Measurements from ENCODE around the gene BRF1.

DNA sequence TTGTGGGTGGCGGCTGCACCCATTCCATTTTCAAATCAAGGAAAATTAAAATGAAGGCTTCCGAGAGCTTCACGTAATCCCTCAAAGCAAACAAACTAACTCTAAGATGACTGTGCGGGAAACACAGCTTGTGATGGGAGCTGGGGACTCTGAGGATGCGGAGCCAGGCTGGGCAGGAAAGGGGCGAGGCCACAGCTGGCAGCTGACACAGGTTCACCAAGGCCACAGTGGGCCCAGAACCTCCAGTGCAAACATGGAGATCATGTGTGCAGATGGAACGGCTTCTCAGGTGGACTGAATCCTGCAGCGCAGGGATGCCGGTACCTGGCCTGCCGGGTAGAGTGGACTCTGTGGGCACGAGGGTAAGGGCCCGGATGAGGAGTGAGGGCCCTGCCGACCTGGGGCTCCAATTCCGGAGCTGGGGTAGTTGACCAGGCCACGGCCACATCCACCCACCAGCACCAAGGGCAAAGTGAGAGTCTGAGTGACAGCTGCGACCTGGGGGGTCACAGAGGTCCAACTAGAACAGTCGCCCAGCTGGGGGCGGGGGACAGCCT is 71.6 kb downstream of the BRF1 start:
- no peak for TF ChIP-seq ZNF274 (IDR thresholded peaks at IDR 0.05; ENCODE audit: borderline replicate concordance, extremely low read depth, low read length)
- TF ChIP-seq POLR2AphosphoS5 (IDR thresholded peaks at IDR 0.05; ENCODE audit: low read depth, low read length), result no peak
- TF ChIP-seq POLR2A (IDR thresholded peaks at IDR 0.05; ENCODE audit: control extremely low read depth in 1 of 2, low read depth in 2 of 2, low read length in 2 of 2), result no peak
- TF ChIP-seq, protein P1, sequence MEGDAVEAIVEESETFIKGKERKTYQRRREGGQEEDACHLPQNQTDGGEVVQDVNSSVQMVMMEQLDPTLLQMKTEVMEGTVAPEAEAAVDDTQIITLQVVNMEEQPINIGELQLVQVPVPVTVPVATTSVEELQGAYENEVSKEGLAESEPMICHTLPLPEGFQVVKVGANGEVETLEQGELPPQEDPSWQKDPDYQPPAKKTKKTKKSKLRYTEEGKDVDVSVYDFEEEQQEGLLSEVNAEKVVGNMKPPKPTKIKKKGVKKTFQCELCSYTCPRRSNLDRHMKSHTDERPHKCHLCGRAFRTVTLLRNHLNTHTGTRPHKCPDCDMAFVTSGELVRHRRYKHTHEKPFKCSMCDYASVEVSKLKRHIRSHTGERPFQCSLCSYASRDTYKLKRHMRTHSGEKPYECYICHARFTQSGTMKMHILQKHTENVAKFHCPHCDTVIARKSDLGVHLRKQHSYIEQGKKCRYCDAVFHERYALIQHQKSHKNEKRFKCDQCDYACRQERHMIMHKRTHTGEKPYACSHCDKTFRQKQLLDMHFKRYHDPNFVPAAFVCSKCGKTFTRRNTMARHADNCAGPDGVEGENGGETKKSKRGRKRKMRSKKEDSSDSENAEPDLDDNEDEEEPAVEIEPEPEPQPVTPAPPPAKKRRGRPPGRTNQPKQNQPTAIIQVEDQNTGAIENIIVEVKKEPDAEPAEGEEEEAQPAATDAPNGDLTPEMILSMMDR (IDR thresholded peaks at IDR 0.05; ENCODE audit: control extremely low read depth in 1 of 3, insufficient read depth in 1 of 3, low read depth in 1 of 3, low read length in 3 of 3), result no peak
- no peak for TF ChIP-seq EP300 (IDR thresholded peaks at IDR 0.05; ENCODE audit: borderline replicate concordance in 1 of 2, low read depth in 2 of 2, low read length in 2 of 2)
- TF ChIP-seq RBBP5 (IDR thresholded peaks at IDR 0.05; ENCODE audit: borderline replicate concordance, low read depth, low read length), result no peak
- TF ChIP-seq CREB1 (IDR thresholded peaks at IDR 0.05), result no peak
- TF ChIP-seq, protein P2, sequence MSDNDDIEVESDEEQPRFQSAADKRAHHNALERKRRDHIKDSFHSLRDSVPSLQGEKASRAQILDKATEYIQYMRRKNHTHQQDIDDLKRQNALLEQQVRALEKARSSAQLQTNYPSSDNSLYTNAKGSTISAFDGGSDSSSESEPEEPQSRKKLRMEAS (IDR thresholded peaks at IDR 0.05), result no peak
- TF ChIP-seq JUN (IDR thresholded peaks at IDR 0.05; ENCODE audit: low read depth, low read length), result no peak
- no peak for TF ChIP-seq TBP (IDR thresholded peaks at IDR 0.05; ENCODE audit: low read depth, low read length)
